ENCODE data around the gene MAML2.
"Not testable (repeated sequence)": the region's sequence is repeated elsewhere in the genome, so short reads cannot be mapped to it uniquely, and the experiment has no call there.

MAML2 gene

DNA sequence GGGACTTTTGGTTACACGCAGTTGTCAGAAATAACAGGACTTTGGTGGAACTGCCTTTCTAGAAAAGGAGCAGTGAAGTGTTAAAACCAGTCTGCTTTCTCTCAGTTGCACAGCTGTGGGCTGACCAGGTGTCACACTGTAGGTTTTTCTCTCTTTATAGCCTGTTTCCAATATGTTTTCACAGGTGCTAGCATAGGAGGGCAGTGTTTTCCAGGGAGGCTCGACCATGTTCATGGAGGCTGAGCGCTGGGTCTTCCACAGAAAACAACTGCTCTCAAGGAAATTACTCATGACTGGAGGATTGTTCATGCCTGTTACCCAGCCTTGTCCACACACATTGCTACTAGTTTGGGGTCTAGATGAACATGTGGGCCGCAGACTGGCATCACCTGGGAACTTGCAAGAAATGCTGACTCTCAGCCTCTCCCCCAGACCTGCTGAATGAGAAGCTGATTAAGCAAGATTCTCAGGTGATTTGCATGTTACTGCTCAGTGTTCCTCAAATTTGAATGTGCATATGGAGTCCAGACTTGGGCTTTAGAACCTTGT lies 157.7 kb downstream of the MAML2 start:
- no peak for DNase-seq (ENCODE audit: low spot score)

DNA sequence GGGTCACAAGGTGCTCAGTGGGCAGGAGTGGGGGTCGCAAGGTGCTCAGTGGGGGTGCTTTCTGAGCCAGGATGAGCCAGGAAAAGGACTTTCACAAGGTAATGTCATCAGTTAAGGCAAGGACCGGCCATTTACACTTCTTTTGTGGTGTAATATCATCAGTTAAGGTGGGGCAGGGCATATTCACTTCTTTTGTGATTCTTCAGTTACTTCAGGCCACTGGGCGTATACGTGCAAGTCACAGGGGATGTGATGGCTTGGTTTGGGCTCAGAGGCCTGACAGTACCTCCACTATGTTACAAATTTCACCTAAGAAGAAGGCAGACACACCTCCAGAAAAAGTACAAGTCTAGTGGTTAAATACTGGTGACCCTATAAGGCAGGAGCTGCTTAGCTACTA lies 162.1 kb downstream of the MAML2 start:
- DNase-seq (ENCODE audit: low spot score): not testable (repeated sequence)

DNA sequence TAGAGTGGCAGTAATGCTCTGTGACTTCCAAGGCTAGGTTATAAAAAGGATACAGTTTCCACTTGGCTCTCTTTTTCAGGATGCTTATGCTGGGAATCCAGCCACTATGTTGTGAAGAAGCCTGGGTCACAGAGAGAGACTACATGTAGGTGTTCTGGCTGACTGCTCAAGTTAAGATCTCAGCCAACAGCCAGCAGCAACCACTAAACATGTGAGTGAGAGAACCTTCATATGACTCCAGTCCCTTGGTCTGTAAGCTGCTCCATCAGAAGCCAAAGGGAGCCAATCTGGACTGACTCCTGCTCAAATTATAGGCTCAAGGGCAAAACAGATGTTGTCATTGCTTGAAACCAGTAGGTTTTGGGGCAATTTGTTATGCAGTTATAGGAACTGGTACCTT lies 162.7 kb downstream of the MAML2 start:
- no peak for DNase-seq (ENCODE audit: low spot score)

DNA sequence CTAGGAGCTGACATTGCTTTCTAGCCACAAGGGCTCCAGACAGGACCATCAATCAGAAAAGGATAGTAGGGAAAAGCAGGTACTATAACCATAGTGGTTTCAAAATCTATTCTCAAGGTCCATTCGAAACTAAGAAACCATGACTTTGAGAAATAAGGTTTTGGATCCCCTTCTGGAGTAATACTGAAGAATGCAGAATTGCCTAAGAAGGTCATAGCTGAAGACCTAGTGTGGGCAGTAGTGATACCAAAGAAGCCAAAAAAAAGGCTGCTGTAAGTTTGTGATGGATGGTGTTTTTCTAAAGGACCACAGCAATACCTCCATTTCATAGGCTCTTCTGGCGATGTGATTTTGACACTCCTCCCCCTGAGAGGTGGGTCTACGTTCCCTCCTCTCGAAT lies 163.1 kb downstream of the MAML2 start:
- DNase-seq (ENCODE audit: low spot score): no peak

DNA sequence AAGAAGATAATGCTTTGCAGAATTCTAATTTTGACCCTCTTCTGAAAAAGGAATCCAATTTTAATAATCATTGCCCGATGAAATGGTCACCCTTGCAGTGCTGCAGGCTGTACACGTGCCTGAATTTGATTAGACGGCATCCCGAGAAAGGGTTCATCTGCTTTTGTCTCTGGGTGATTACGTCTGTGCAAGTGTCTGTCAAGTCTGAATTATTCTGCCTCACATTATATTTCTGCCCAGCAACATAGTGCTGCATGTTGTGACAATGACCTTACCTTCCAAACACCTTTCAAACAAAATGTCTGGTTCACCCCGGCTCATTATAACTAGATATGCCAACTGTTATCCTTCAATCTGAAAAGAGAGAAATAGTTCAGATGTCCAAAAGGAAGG lies 164.1 kb downstream of the MAML2 start:
- DNase-seq (ENCODE audit: low spot score): no peak

DNA sequence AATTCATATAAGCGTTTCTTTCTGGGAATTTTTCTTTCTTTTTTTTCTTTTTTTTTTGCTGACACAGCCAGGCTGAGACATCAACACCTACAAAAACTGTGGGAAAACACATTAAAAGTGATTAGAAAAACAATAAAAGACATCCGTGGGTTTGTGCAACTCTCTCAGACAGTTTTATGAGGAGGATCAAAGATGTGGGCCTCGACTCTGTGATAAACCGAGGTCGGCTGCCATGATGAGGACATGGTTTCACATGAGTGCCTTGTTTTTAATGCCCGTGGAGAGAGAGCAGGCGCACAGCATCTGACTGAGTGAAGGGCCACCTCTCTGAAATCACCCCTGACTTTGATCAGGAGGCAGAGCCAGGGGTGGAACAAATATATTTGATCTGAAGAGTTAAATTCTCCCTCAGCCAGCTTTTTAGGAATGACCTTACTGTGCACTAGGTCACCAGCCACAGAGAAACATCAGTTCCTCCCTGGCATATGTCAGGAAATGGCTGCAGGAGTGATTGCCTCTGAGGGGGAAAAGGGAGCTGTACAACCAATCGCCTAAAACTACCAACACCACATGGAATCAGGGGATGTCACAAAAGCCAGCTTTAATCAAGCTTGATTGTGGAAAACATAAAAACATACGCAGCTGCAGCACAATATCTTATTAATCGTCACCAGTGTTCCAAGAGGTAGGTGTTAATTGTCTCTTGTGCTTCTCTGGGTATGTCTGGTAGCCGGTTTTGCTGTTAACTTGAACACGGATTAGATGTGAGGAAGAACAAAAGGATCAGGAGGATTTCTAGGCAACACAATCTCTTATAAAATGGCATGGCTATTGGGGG lies 164.7 kb downstream of the MAML2 start:
- DNase-seq (ENCODE audit: low spot score): no peak

DNA sequence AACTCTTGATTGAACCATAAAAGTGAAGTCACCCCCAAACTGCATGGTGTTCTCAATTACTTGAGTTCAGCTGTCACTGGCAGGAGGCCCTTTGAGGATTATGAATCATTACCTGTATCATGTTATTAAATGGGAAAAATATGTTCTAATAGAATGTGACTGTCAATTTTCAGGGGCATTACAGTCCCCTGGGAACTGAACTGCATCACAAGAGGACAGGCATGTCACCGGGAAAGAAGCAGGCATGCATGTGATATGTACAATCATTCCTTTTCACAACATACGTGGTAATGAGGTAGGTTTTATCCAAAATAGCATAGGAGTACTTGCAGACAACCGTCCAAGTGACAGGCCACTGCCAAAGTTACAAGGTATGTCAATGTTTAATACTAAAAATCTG lies 165.8 kb downstream of the MAML2 start:
- no peak for DNase-seq (ENCODE audit: low spot score)

DNA sequence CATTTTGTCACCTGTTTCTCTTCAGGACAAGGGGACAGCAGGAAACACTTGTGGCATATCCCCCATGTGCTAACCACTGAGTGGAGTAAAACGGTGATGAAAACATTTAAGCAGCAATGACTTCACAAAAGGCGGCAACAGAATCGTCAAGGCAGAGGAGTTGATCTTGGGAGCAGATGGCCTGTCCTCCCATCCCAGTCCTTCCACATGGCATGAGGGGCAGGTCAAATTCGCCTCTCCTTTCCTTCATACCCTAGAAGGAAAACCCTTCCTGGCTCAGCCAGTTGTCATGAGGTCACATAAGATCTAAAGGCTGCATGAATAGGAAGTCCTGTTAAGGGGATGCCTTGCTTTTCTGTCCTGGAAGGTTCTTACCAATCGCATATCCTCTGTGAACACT lies 169.1 kb downstream of the MAML2 start:
- no peak for DNase-seq (ENCODE audit: low spot score)

DNA sequence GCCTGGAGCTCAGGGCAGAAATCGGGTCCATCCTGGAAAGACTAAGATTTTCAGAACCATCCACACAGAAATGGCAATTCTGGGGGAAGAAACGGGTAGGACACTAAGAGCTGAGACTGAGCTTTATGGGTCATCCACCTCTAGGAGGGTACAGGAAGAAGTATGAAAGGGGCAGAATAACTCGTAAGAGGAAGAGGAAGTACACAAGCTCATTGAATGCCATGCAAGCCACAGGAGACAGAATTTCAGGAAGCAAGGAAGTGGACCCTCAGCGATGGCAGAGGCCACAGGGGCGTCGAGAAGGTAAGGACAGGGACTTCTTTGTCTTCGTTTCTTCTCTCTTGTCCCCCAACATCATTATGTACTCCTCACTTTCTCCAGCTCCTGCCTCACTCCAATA lies 169.6 kb downstream of the MAML2 start:
- no peak for DNase-seq (ENCODE audit: low spot score)

DNA sequence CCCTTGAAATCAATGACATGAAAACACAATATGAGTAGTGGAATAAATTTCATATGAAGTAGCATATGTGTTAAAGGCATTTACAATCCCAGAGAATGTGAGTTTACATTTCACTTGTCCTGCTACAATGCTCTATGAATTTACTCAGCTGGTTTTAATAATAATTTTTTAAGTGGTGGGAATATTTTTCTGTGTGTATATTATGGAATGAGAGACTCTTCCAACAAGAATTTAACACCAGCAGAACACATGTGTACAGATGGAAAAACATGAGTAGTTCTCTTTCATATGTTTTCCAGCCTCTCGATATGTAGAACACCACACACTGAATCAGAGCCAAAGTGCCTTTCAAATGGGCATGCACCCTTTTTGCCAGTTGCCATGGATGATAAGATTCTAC lies 170.4 kb downstream of the MAML2 start:
- DNase-seq (ENCODE audit: low spot score): no peak

DNA sequence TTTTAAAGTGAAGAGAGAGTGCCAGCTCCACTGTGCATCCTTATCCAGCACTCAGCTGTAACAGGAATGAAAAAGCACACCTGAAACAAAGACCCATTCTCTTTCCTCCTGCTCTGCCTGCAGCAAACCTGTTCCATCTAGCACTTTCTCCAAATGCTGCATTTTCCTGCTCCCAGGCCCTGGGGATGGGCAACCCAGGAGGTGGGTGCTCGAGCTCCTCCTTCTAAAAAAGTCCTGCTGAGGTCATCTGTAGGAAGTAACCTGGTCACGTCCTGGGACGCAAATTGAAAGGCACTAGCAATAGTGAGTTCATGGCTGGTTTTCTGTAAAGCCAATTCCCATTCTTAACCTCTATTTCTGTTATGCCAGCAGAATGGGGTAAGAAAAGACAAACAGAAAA lies 173.7 kb downstream of the MAML2 start:
- DNase-seq (ENCODE audit: low spot score): peak; percentile 6

DNA sequence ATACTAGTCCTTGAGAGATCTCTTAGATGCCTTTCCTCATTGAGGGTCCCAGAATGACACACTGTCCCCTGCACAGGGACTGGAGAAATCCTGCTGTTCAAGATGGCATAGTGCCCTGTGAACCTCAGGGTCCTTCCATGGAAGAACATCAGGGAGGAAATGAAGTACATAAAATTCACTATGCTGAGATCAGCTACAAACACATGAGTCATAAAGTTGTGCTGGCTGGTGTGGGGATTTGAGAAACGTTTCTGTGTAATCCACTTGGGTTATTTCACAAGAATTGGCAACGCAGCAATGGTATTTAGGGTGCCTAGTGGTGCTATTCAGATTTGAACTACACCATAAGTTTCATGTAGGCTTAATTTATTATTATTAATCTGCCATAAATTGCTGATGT lies 174.4 kb downstream of the MAML2 start:
- DNase-seq (ENCODE audit: low spot score): peak; percentile 93

DNA sequence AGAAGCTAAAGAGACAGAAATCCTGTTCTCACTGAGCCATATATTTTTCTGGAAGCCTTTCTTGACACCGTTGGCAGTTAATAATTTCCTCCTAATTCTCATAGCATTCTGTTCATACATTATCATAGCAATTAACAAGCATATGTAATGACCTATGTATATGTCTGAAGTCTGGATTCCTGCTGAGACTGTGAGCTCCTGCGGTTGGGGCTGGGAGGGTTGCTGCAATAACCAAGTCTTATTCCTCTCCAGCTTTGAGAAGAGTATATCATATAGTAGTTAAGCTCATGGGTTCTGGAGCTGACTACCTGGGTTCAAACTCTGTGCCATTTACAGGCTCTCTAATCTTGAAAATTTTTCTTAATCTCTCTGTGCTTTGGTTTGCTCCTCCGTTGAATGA lies 175.2 kb downstream of the MAML2 start:
- no peak for DNase-seq (ENCODE audit: low spot score)

DNA sequence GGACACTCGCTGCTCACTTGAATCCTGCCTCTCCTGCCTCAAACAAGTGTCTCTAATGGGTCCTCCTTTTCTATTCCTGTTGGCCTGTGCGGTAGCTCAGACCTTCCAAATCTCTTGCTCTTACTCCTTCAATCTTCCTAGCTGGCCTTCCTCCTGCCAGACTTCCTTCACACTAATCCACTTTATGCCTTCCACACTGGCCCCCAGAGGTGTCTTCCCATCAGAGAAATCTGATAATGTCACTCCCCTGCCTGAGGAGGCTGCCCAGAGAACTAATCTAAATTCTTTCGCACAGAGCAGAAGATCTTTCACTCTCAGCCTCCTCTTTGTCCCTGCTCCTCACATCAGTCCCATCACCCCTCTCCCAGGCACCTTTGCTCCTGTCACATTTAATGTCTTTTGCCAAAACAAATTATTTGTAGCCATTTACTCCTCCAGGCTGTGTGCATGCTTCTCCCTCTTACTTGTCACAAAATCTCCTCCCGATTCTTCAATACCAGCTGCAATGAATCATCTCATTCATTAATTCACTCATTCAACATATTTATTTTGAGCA lies 175.7 kb downstream of the MAML2 start:
- DNase-seq (ENCODE audit: low spot score): no peak

DNA sequence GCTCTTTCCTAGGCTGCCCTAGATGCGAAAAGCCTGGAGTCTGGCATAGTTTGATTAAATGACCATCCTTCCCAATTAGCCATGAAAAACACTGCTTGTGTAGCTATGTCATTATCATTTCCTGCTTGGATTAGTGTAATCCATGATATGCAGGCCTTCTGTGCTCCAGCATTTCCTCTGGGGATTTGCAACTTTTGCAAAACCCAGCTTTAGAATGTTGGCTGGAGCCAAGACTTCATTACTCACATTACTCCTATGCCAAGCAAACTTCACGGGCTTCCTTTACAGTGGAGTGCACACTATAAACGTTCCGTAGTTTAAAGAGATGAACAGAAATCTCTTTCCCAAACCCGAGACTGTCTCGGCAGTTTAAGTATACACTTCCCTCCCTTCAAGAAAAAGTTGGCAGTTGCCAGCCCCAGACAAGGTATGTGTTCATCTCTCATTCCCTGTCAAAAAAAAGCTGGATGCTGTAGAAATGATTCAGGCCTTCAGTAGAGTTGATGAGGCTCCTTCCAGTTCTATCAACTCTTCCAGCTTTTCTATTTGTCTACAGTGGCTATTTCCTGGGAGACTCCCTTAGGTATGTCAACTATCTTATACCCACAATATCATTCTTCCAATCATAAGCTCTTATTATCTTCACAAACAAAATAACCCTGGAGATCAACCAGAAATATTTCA lies 180.0 kb downstream of the MAML2 start:
- peak; percentile 85 for DNase-seq (ENCODE audit: low spot score)

DNA sequence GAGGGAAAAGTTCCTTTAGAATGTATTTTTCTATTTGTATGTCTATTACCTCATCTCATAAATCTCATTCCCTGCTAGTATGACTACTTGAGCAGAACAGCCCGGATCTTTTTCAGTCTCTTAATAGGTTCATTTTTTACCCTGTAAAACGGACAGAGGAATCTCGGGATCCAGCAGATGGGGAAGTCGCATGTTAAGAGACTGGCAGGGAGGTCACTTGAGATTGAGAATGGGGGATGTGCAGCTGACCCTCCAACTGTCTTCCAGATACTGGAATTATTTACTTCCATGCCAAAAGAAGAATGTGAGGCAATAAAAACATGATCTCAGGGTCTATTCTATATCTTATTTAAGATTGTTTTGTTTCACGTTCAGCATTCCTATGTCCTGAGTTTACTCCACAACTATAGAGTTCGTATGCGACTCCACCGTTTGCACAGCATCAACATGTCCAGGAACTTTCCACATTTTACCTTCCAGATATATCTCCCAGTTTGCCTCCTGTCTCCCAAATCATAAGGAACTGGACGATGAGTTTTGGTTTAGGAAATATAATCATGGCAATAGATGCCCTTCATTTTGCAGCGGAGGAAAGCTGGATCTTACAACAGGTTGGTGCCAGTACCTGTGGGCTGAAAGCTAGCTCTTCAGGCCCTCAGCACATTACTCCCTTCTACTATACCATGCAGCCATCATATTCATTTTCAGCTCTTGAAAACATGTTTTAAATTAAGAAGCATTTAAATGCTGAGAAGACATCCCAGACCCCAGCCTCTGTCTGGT lies 181.5 kb downstream of the MAML2 start:
- DNase-seq (ENCODE audit: low spot score): peak; percentile 24

DNA sequence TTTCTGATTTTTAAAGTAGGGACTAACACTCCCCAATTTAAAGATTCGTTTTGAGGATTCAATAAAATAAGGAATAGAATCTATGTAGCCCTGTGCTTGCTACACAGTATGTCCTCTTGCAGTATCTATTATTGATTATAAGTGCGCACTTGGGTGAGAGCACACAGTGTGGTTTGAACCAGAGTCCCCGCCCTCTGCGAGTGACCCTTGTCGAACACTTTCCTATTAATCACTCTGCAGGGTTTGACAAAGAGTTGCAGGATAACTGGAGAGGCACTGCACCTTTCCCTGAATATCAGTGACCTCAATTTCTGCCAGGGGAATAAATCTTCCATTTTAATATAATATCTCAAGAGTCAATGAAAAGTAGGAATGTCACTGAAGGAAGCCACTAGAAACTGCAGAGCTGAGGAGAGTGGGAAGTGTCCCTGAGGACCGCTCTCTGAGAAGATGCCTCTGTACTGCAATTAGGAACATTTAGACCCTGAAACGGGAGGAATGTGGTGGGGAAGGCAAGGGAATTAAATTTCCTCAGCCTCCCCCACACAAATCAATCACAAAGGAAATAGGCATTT lies 182.2 kb downstream of the MAML2 start:
- DNase-seq (ENCODE audit: low spot score): no peak

DNA sequence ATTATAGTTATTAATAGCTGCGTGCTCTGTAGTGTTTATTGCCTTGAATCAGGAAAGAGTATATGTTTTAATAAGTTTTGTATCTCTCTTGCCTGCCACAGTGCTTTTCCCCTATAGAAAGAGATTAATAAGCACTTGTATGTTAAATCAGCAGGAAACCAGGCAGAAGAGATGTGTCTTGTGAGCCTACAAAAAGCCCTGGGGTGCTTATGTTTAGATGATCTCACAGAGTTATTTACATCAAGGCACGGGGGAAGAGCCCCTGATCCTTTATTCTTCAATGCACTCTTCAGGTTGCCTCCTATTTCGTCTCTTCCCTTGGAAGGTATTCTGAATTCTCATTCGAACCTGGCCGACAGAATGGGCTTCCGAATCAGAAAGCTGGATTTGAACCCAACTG lies 183.0 kb downstream of the MAML2 start:
- no peak for DNase-seq (ENCODE audit: low spot score)

DNA sequence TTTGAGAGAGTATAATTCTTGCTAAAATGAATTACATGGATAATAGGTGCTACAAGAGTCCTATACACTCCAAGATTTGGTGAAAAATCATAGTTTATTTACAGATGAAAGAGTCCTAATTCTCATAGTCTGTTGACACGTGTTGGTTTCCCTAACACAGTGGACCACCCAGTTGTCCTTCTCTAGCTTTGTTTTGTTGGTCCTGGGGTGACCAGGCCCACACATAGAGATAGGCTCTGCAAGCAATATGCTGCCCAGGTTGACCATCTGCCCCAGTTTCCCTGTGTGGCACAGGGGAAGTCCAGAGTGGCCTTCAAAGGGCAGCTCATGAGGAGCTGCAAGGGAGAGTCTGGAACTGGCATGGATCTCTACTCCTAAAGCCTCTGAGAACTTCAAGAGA lies 184.9 kb downstream of the MAML2 start:
- DNase-seq (ENCODE audit: low spot score): no peak

DNA sequence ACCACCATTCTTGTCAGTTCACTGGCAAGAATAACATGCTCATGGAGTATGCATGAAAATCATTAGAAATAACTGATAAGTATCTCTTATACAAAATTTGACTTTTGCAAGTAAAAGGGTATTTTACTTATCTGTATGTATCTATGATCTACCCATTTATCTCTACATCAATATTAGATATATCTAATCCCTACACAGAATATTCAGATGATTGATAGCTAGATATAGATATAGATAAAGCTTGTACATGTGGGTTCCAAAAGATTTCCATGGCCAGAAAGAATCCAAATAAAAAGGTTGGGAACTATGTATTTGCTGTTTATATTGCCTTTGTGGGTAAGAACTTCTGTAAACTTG lies 185.5 kb downstream of the MAML2 start:
- DNase-seq (ENCODE audit: low spot score): no peak

DNA sequence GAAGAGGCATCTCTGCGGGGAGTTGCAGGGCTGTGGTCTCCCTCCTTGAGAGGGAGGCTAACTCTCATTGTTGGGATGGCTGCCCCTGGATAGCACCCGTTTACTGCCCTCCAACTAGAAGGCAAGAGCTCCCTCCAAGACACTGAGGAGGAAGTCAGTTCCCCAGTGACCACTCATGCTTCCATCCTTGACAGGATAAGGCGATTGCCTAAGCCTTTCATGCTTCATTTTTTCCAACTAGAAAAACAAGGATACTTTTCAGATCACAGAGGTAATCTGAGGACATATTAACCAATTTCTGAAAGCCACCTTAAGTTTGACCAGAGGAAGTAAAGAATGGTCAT lies 186.6 kb downstream of the MAML2 start:
- DNase-seq (ENCODE audit: low spot score): no peak
